Measurements from ENCODE around the gene ARHGEF7.

The ARHGEF7 gene

GRCh38 chr13:111131048-111131447 lies 15.9 kb downstream of the ARHGEF7 start:
- H3K36me3 ChIP-seq (ENCODE audit: control insufficient read depth in 1 of 2, insufficient read depth in 2 of 2, low read length in 2 of 2), result no peaks in the 10 kb centered on the region
- no peak for DNase-seq
- H3K4me2 ChIP-seq (ENCODE audit: low read length), result no peak overlapping the region
- no peak overlapping the region for H2AFZ ChIP-seq (ENCODE audit: insufficient read depth, low read length, poor library complexity)
- H4K8ac ChIP-seq (ENCODE audit: low read depth, low read length), result no peak overlapping the region
- H3K27ac ChIP-seq (ENCODE audit: low read depth, low read length), result no peak overlapping the region
- no peaks in the 10 kb centered on the region for H3K79me1 ChIP-seq (ENCODE audit: low read length)
- H3K14ac ChIP-seq (ENCODE audit: low read length), result no peak overlapping the region
- no peak overlapping the region for H4K91ac ChIP-seq (ENCODE audit: low read depth, low read length)
- no peaks in the 10 kb centered on the region for H3K4me1 ChIP-seq (ENCODE audit: control insufficient read depth in 1 of 2, insufficient read depth in 2 of 2, low read length in 2 of 2)
- no CpG with 5 or more reads among the region's 10 CpGs for WGBS (ENCODE audit: extremely low coverage, insufficient coverage, insufficient read length)
- no peak overlapping the region for H2BK12ac ChIP-seq (ENCODE audit: low read length)
- H3K27me3 ChIP-seq (ENCODE audit: insufficient read depth, low read length), result no peaks in the 10 kb centered on the region
- H2AK5ac ChIP-seq (ENCODE audit: low read length), result no peak overlapping the region
- no peak overlapping the region for H3K4me3 ChIP-seq (ENCODE audit: low read depth, low read length)
- no peak overlapping the region for H3K9ac ChIP-seq (ENCODE audit: low read length)
- H3K18ac ChIP-seq (ENCODE audit: low read length), result no peak overlapping the region
- no peak overlapping the region for H4K12ac ChIP-seq (ENCODE audit: low read depth, low read length)
- no peak overlapping the region for H3K4ac ChIP-seq (ENCODE audit: low read depth, low read length)
- no peak overlapping the region for H3K23ac ChIP-seq (ENCODE audit: low read length)
- H3K79me2 ChIP-seq (ENCODE audit: control insufficient read depth, insufficient read depth, low read length, poor library complexity), result no peaks in the 10 kb centered on the region
- no peak overlapping the region for H2BK5ac ChIP-seq (ENCODE audit: low read depth, low read length, poor library complexity)
- no peaks in the 10 kb centered on the region for H3K9me3 ChIP-seq (ENCODE audit: insufficient read depth, low read depth, low read length)
- no peak overlapping the region for H2BK120ac ChIP-seq (ENCODE audit: insufficient read depth, low read length, poor library complexity)

GRCh38 chr13:111131611-111132010 lies 16.5 kb downstream of the ARHGEF7 start:
- H3K4me2 ChIP-seq (ENCODE audit: low read length), result no peak overlapping the region
- H2BK5ac ChIP-seq (ENCODE audit: low read depth, low read length, poor library complexity), result no peak overlapping the region
- H3K79me2 ChIP-seq (ENCODE audit: control insufficient read depth, insufficient read depth, low read length, poor library complexity), result no peaks in the 10 kb centered on the region
- no CpG with 5 or more reads among the region's 4 CpGs for WGBS (ENCODE audit: extremely low coverage, insufficient coverage, insufficient read length)
- no peak overlapping the region for H2BK120ac ChIP-seq (ENCODE audit: insufficient read depth, low read length, poor library complexity)
- no peak overlapping the region for H3K27ac ChIP-seq (ENCODE audit: low read depth, low read length)
- no peak overlapping the region for H2AK5ac ChIP-seq (ENCODE audit: low read length)
- H3K9ac ChIP-seq (ENCODE audit: low read length), result no peak overlapping the region
- H4K8ac ChIP-seq (ENCODE audit: low read depth, low read length), result no peak overlapping the region
- H3K36me3 ChIP-seq (ENCODE audit: control insufficient read depth in 1 of 2, insufficient read depth in 2 of 2, low read length in 2 of 2), result no peaks in the 10 kb centered on the region
- no peak overlapping the region for H3K23ac ChIP-seq (ENCODE audit: low read length)
- H2BK12ac ChIP-seq (ENCODE audit: low read length), result no peak overlapping the region
- no peak overlapping the region for H4K12ac ChIP-seq (ENCODE audit: low read depth, low read length)
- H4K91ac ChIP-seq (ENCODE audit: low read depth, low read length), result no peak overlapping the region
- no peak overlapping the region for H3K4ac ChIP-seq (ENCODE audit: low read depth, low read length)
- H3K18ac ChIP-seq (ENCODE audit: low read length), result no peak overlapping the region
- no peak overlapping the region for H2AFZ ChIP-seq (ENCODE audit: insufficient read depth, low read length, poor library complexity)
- no peak for DNase-seq
- H3K4me1 ChIP-seq (ENCODE audit: control insufficient read depth in 1 of 2, insufficient read depth in 2 of 2, low read length in 2 of 2), result no peaks in the 10 kb centered on the region
- no peak overlapping the region for H3K4me3 ChIP-seq (ENCODE audit: low read depth, low read length)
- H3K27me3 ChIP-seq (ENCODE audit: insufficient read depth, low read length), result no peaks in the 10 kb centered on the region
- no peaks in the 10 kb centered on the region for H3K79me1 ChIP-seq (ENCODE audit: low read length)
- H3K9me3 ChIP-seq (ENCODE audit: insufficient read depth, low read depth, low read length), result no peaks in the 10 kb centered on the region
- no peak overlapping the region for H3K14ac ChIP-seq (ENCODE audit: low read length)

GRCh38 chr13:111132948-111133347 lies 17.8 kb downstream of the ARHGEF7 start:
- WGBS (ENCODE audit: extremely low coverage, insufficient coverage, insufficient read length), result no CpG with 5 or more reads among the region's 7 CpGs
- no peak overlapping the region for H3K23ac ChIP-seq (ENCODE audit: low read length)

GRCh38 chr13:111139452-111139851 lies 24.3 kb downstream of the ARHGEF7 start:
- Histone ChIP-seq H3K9me3 (ENCODE audit: insufficient read depth, low read depth, low read length) (no peaks in the 10 kb centered on the region), H4K91ac (ENCODE audit: low read depth, low read length) (no peak overlapping the region), H3K4me2 (ENCODE audit: low read length) (no peak overlapping the region), H3K79me2 (ENCODE audit: control insufficient read depth, insufficient read depth, low read length, poor library complexity) (no peaks in the 10 kb centered on the region), H3K27ac (ENCODE audit: low read depth, low read length) (no peak overlapping the region), H3K9ac (ENCODE audit: low read length) (no peak overlapping the region), H2BK12ac (ENCODE audit: low read length) (no peak overlapping the region), H2BK120ac (ENCODE audit: insufficient read depth, low read length, poor library complexity) (no peak overlapping the region), H3K4me3 (ENCODE audit: low read depth, low read length) (no peak overlapping the region), H3K4me1 (ENCODE audit: control insufficient read depth in 1 of 2, insufficient read depth in 2 of 2, low read length in 2 of 2) (no peaks in the 10 kb centered on the region), H3K14ac (ENCODE audit: low read length) (no peak overlapping the region), H2AFZ (ENCODE audit: insufficient read depth, low read length, poor library complexity) (no peak overlapping the region), H4K8ac (ENCODE audit: low read depth, low read length) (no peak overlapping the region), H3K79me1 (ENCODE audit: low read length) (no peaks in the 10 kb centered on the region), H3K18ac (ENCODE audit: low read length) (no peak overlapping the region), H3K4ac (ENCODE audit: low read depth, low read length) (no peak overlapping the region), H3K23ac (ENCODE audit: low read length) (no peak overlapping the region), H4K12ac (ENCODE audit: low read depth, low read length) (no peak overlapping the region), H2BK5ac (ENCODE audit: low read depth, low read length, poor library complexity) (no peak overlapping the region), H2AK5ac (ENCODE audit: low read length) (no peak overlapping the region), H3K36me3 (ENCODE audit: control insufficient read depth in 1 of 2, insufficient read depth in 2 of 2, low read length in 2 of 2) (no peaks in the 10 kb centered on the region), H3K27me3 (ENCODE audit: insufficient read depth, low read length) (no peaks in the 10 kb centered on the region)
- no peak for DNase-seq
- WGBS (ENCODE audit: extremely low coverage, insufficient coverage, insufficient read length), result no CpG with 5 or more reads among the region's 9 CpGs

More at GRCh38 chr13:111132948-111133347, 17.8 kb downstream of the ARHGEF7 start:
- no peak overlapping the region for H3K4ac ChIP-seq (ENCODE audit: low read depth, low read length)
- no peak overlapping the region for H3K18ac ChIP-seq (ENCODE audit: low read length)
- H2BK12ac ChIP-seq (ENCODE audit: low read length), result no peak overlapping the region
- H3K4me1 ChIP-seq (ENCODE audit: control insufficient read depth in 1 of 2, insufficient read depth in 2 of 2, low read length in 2 of 2), result no peaks in the 10 kb centered on the region
- no peak overlapping the region for H4K12ac ChIP-seq (ENCODE audit: low read depth, low read length)
- H3K36me3 ChIP-seq (ENCODE audit: control insufficient read depth in 1 of 2, insufficient read depth in 2 of 2, low read length in 2 of 2), result no peaks in the 10 kb centered on the region
- no peaks in the 10 kb centered on the region for H3K9me3 ChIP-seq (ENCODE audit: insufficient read depth, low read depth, low read length)
- DNase-seq, result no peak
- H2AK5ac ChIP-seq (ENCODE audit: low read length), result no peak overlapping the region
- no peaks in the 10 kb centered on the region for H3K79me2 ChIP-seq (ENCODE audit: control insufficient read depth, insufficient read depth, low read length, poor library complexity)
- no peak overlapping the region for H3K14ac ChIP-seq (ENCODE audit: low read length)
- no peak overlapping the region for H4K91ac ChIP-seq (ENCODE audit: low read depth, low read length)
- H2AFZ ChIP-seq (ENCODE audit: insufficient read depth, low read length, poor library complexity), result no peak overlapping the region
- H3K9ac ChIP-seq (ENCODE audit: low read length), result no peak overlapping the region
- no peak overlapping the region for H2BK5ac ChIP-seq (ENCODE audit: low read depth, low read length, poor library complexity)
- no peak overlapping the region for H3K4me3 ChIP-seq (ENCODE audit: low read depth, low read length)
- no peak overlapping the region for H4K8ac ChIP-seq (ENCODE audit: low read depth, low read length)
- no peak overlapping the region for H2BK120ac ChIP-seq (ENCODE audit: insufficient read depth, low read length, poor library complexity)
- no peaks in the 10 kb centered on the region for H3K27me3 ChIP-seq (ENCODE audit: insufficient read depth, low read length)
- H3K27ac ChIP-seq (ENCODE audit: low read depth, low read length), result no peak overlapping the region
- no peak overlapping the region for H3K4me2 ChIP-seq (ENCODE audit: low read length)
- no peaks in the 10 kb centered on the region for H3K79me1 ChIP-seq (ENCODE audit: low read length)

Data from trophoblast cell (in vitro differentiated cells and primary cell).